K562 (cell line): ENCODE results near the gene CPPED1. TPM values are rescaled to one million over a fixed set of nuclear protein-coding genes. Genes with fewer than 3 reads are reported as not detected.
A peak's percentile ranks its signal among the peaks of the same experiment; 100 is the strongest.

Experiments
- ATF3 ChIP-seq, 2 experiments: fragments of 450-650 bp in 1 of 2; sonication (generic) in 1 of 2; formaldehyde crosslinking in 1 of 2; IDR thresholded peaks in 1 of 2; conservative IDR thresholded peaks in 1 of 2; 2 replicates each; pipeline versions ENCODE4 v1.6.1 to v1.8.1; 2016 to 2023; ENCODE audit warnings: mild to moderate bottlenecking in 2 of 2, moderate library complexity in 2 of 2, inconsistent platforms in 1 of 2, missing genetic modification reagents in 1 of 2
- DMBX1 ChIP-seq: fragments of 250-450 bp; sonication (Bioruptor Pico); IDR thresholded peaks from 2 replicates; pipeline ENCODE4 v1.8.0; 2022; ENCODE audit warnings: inconsistent platforms, mild to moderate bottlenecking, moderate library complexity, borderline replicate concordance
- E2F5 ChIP-seq: sonication (generic); formaldehyde crosslinking; IDR thresholded peaks from 2 replicates; pipeline ENCODE4 v1.8.0; 2022; ENCODE audit warnings: mild to moderate bottlenecking, missing genetic modification reagents
- ETV1 ChIP-seq: fragments of 450-650 bp; conservative IDR thresholded peaks from 2 replicates; pipeline ENCODE4 v1.6.1; 2016; ENCODE audit warnings: missing genetic modification characterization, control low read depth, low read depth, missing compliant biosample characterization
- HBP1 ChIP-seq: fragments of 450-650 bp; formaldehyde crosslinking; IDR thresholded peaks from 2 replicates; pipeline ENCODE4 v1.4.0; 2022; ENCODE audit warnings: missing genetic modification characterization
- HDAC1 ChIP-seq, 2 experiments: fragments of 450-650 bp; IDR thresholded peaks; 2 replicates each; pipeline ENCODE4 v1.6.1; 2016 to 2017; ENCODE audit warnings: inconsistent platforms in 1 of 2, mild to moderate bottlenecking in 1 of 2, moderate library complexity in 1 of 2
- MCM5 ChIP-seq: fragments of 450-650 bp; IDR thresholded peaks from 2 replicates; pipeline ENCODE4 v1.6.1; 2016; ENCODE audit warnings: low read depth
- NR1H2 ChIP-seq: sonication (generic); formaldehyde crosslinking; IDR thresholded peaks from 2 replicates; pipeline ENCODE4 v1.4.0; 2020; ENCODE audit warnings: mild to moderate bottlenecking, missing genetic modification reagents
- RBBP5 ChIP-seq: fragments of 200-600 bp; sonication (generic); IDR thresholded peaks from 2 replicates; pipeline ENCODE4 v1.6.1; 2012; ENCODE audit warnings: borderline replicate concordance, mild to moderate bottlenecking, low read length, control low read depth, inconsistent platforms; ENCODE audit not compliant: insufficient read depth, poor library complexity, severe bottlenecking
- SOX6 ChIP-seq: fragments of 450-650 bp; IDR thresholded peaks from 2 replicates; pipeline ENCODE4 v1.6.1; 2014; ENCODE audit warnings: mild to moderate bottlenecking
- VEZF1 ChIP-seq: fragments of 200-800 bp; sonication (Bioruptor generic); IDR thresholded peaks from 2 replicates; pipeline ENCODE4 v1.6.1; 2017; ENCODE audit warnings: missing genetic modification characterization, missing compliant biosample characterization
- WHSC1 ChIP-seq: IDR thresholded peaks from one replicate; pipeline ENCODE4 v1.6.1; 2012; ENCODE audit warnings: low read length, control low read depth, inconsistent platforms
- ZBTB49 ChIP-seq: sonication (generic); formaldehyde crosslinking; IDR thresholded peaks from 2 replicates; pipeline ENCODE4 v1.8.0; 2022; ENCODE audit warnings: missing genetic modification reagents, mild to moderate bottlenecking, borderline replicate concordance
- ZBTB5 ChIP-seq: fragments of 450-650 bp; IDR thresholded peaks from 2 replicates; pipeline ENCODE4 v1.6.1; 2017; ENCODE audit warnings: antibody characterized with exemption
- ZBTB7A ChIP-seq: IDR thresholded peaks from 2 replicates; pipeline ENCODE4 v1.6.1; 2011; ENCODE audit warnings: low read depth, mild to moderate bottlenecking, low read length, moderate library complexity, borderline replicate concordance; ENCODE audit not compliant: control insufficient read depth
- ZNF121 ChIP-seq: sonication (generic); formaldehyde crosslinking; conservative IDR thresholded peaks from 2 replicates; pipeline ENCODE4 v1.8.0; 2022; ENCODE audit warnings: missing genetic modification reagents
- ZNF507 ChIP-seq: conservative IDR thresholded peaks from 2 replicates; pipeline ENCODE4 v1.6.1; 2017; ENCODE audit warnings: missing genetic modification characterization, missing compliant biosample characterization
- ZNF668 ChIP-seq: fragments of 250-450 bp; sonication (Bioruptor Pico); IDR thresholded peaks from 2 replicates; pipeline ENCODE4 v1.8.0; 2022; ENCODE audit warnings: mild to moderate bottlenecking, inconsistent platforms
- polyA plus RNA-seq, 8 experiments: library from polyadenylated mRNA; depleted of rRNA in 4 of 8; stranded (reverse) in 5 of 8; unstranded in 3 of 8; fragments of >200 nt; fragmentation: Nextera tagmentation in 2 of 8; fragmentation: Illumina TruSeq in 1 of 8; extraction: Ambion mirVana in 2 of 8; extraction: Trizol in 1 of 8; gene quantifications; 2 replicates each; pipeline versions ENCODE4 v1.2.1 to v1.2.3, GENCODE V29; 2011 to 2014; ENCODE audit warnings: inconsistent platforms in 1 of 8, missing spikeins in 1 of 8
- total RNA-seq, 7 experiments: library from RNA; depleted of rRNA in 6 of 7; stranded (reverse); fragments of >200 nt in 6 of 7; fragmentation: Illumina TruSeq in 2 of 7; extraction: Trizol in 2 of 7; gene quantifications; 2 replicates each; pipeline versions ENCODE4 v1.2.1 to v1.2.3, GENCODE V29; 2011 to 2021; ENCODE audit warnings: low replicate concordance in 1 of 7

The CPPED1 gene
- total and polyA plus RNA-seq, 9 of the 15 experiments (the other 6 are each of a cell fraction or from before 2014, with no cell fraction given), result 7.5 to 25.7 (median 16.9) TPM

- TF ChIP-seq RBBP5, result no peak
- TF ChIP-seq ZNF668 (CRISPR knock-in tag), result no peak
- TF ChIP-seq ZBTB7A, result 0 out of 2 replicates have a peak, but pooled peaks have one; percentile 26
- TF ChIP-seq ZBTB5, result no peak
- TF ChIP-seq HDAC1 (IDR thresholded peaks at IDR 0.05), result no peak
- no peak for TF ChIP-seq MCM5
- no peak for TF ChIP-seq HBP1 (CRISPR knock-in tag)
- peak; percentile 61; the same call in 1 of the 2 replicates for TF ChIP-seq SOX6
- no peak for TF ChIP-seq ZNF507
- TF ChIP-seq ZNF121 (CRISPR knock-in tag), result no peak
- TF ChIP-seq ATF3 (IDR thresholded peaks at IDR 0.05), result no peak
- no peak for TF ChIP-seq ATF3 (CRISPR knock-in tag; conservative IDR thresholded peaks at IDR 0.05)
- TF ChIP-seq VEZF1 (CRISPR knock-in tag), result peak; percentile 31; the same call in 1 of the 2 replicates
- no peak for TF ChIP-seq E2F5 (CRISPR knock-in tag)
- no peak for TF ChIP-seq DMBX1
- TF ChIP-seq ZBTB49 (CRISPR knock-in tag), result no peak
- TF ChIP-seq NR1H2 (CRISPR knock-in tag), result no peak
- no peak for TF ChIP-seq WHSC1
- TF ChIP-seq ETV1 (tag), result no peak
These were observed 2.1 kb downstream of the CPPED1 start (continued) for GRCh38 chr16:12801511-12802042.
